HG03558 (cell line): ENCODE data around the gene TLE5.
"Not testable (repeated sequence)": the region's sequence is repeated elsewhere in the genome, so short reads cannot be mapped to it uniquely, and the experiment has no call there.

ENCODE experiments used
- ATAC-seq: cut with Tn5 transposase; IDR thresholded peaks from one replicate; pipeline ENCODE4 v1.9.1; 2021; ENCODE audit warnings: moderate number of reproducible peaks; ENCODE audit not compliant: unreplicated experiment; ENCODE audit errors: extremely low read depth

Gene TLE5

GRCh38 chr19:3029065-3029923, 33.0 kb downstream of the TLE5 start, which contains the start of gene TLE2:
Gene TLE2, minus strand, starts transcription at chr19:3029280. Its CDS starts 376 bp downstream, at chr19:3028904.
- ATAC-seq: no peak

DNA sequence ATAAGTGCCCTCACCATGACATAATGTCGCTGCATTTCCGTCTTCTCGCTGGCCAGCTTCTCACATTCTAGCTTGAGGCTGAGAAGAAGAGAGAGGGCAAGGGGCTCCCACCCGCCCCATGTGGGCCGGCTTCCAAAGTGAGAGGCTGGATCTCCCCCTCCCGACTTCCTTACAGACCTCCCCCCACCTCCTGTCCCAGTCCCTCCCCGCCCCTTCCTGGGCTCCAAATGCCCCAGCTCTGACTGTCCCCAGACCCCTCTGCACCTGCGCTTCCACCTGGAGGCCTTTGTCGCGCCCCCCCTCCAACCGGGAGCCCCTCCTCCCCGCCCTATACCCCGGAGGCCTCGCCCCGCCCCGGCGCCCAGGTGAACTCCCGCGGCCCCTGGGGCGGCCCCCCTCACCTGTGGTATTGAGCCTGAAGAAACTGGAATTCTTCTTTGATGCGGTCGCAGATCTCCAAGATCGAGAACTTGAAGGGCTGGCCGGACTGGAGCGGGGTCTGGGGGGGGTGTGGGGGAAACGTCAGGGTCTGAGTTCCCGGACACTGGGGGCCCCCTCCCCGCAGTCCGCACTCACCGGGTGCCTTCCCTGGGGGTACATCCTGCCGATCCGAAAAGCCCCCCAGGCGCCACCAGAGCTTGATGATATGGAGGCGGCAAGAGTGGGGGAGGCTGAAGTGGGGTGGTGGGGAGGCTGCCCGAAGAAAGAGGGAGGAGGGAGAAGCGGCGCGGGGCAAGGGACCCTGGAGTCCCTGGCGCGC, 33.8 kb downstream of the TLE5 start:
- ATAC-seq: no peak

DNA sequence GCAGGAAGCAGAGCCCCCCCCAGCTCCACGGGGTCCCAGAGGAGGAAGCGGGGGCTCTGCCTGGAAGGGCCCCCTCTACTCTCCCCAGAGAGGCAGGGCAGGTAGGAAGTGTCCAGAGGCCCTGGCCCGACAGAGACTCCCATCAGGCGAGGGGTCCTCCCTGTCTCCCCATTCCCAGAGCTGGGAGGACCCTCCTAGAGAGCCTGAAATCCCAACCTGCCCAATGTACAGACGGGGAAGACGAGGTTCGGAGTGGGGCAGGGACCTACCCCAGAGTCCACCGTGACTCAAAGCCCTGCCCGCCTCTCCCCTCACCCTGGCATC, 34.4 kb downstream of the TLE5 start:
- ATAC-seq: no peak

GRCh38 chr19:3027292-3027691, 35.0 kb downstream of the TLE5 start:
- no peak for ATAC-seq

DNA sequence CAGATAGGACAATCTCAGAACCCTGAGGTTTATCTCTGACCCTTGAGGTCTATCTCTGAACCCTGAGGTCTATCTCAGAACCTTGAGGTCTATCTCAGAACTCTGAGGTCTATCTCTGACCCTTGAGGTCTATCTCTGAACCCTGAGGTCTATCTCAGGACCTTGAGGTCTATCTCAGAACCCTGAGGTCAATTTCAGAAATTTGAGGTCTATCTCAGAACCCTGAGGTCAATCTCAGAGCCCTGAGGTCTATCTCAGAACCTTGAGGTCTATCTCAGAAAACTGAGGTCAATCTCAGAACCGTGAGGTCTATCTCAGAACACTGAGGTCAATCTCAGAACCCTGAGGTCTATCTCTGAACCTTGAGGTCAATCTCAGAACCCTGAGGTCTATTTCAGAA, 35.5 kb downstream of the TLE5 start:
- no peak for ATAC-seq

DNA sequence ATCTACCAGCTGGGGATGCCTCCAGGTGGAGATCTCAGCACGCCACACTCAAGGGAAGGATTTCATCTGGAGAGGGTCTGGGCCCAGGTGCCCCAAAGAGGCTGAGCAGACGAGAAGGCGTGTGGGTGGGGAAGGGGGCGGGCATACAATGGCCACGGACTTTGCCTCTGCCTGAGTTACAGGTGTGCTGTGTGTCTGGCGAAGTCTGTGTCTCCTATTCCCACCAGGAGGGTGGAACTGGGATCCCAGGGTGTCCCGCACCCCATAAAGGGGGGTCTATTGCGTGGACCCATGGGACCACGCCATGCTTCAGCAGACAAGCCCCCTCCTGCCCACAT, 36.8 kb downstream of the TLE5 start:
- ATAC-seq: no peak

DNA sequence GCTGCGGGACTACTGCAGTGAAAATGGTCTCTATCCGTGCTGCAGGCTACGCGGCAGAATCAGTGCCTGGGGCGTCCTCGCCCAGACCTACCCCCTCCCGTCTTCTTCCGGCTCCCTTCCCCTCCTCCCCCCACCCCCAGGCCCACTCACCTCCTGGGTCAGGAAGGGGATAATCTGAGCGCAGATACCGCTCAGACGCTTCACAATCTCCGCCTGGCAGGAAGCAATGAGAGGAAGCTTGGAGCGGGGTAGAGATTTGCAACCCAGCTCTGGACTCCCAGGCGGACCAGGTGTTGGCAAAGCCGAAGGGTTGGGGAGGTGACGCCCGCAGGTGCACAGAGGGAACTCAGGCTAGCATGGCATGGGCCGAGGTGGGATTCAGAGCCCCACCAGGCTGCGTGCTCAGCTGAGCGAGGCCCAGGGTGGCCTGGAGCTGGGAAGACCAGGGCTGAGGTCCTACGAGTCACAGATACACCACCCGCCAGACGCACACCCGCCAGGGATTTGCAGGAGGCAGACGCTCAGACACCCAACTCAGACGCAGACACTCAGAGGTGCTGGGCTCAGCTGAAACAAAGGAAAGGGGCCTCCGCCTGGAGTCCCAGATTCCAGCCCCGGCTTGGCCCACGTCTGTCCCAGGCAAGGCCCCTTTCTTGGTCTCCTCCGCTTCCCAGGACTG, 37.3 kb downstream of the TLE5 start:
- no peak for ATAC-seq

DNA sequence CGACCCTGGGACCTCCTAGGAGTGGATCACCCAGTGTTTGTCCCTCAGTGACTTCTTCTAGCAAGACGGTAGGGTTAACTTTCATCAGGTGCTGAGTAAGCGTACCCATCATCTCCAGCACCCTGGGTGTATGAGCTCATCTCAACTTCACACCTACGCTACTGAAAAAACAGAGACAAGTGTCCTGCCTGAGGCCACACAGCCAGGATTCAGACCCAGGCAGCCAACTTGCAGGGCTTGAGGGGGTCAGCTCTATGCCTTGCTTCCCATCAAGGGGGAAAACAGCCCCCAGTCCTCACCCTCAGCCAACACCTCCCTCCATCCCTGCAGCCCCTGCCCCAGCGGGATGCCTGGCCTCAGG, 37.8 kb downstream of the TLE5 start:
- ATAC-seq: no peak

GRCh38 chr19:3020321-3020960, 41.9 kb downstream of the TLE5 start:
- no peak for ATAC-seq

DNA sequence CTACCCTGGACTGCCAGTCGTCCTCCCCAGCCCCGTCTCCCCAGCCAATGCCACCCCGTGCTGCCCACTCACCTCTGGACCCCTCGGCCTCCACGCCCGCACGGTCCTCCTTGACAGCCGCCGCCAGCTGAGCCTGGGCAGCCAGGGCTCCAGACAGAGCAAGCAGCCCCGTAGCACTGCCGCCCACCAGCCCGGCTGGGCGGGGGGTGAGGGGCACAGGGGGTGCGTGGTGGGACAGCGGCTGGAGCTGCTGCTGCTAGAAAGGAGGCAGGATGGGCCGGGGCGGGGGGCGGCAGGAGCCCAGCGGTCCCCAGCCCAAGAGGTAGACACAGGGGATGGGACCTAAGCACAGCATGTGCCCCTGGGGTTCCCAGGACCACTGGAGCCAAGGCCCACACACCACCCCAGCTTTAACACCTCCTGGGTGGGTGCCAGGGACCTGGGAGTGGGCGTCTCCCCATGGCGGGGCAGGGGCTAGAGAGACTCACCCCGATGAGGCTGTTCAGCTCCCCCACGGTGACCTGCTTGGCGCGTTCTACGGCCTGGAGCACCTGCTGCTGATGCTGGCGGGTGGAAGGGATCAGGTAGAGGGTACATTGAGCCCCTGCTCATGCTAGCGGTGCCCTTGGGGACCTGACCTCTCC, 43.0 kb downstream of the TLE5 start:
- no peak for ATAC-seq

- no peak for ATAC-seq
These were observed 44.4 kb downstream of the TLE5 start for GRCh38 chr19:3017923-3018322.

- no peak for ATAC-seq
These were observed 46.9 kb downstream of the TLE5 start for GRCh38 chr19:3015126-3016057.

DNA sequence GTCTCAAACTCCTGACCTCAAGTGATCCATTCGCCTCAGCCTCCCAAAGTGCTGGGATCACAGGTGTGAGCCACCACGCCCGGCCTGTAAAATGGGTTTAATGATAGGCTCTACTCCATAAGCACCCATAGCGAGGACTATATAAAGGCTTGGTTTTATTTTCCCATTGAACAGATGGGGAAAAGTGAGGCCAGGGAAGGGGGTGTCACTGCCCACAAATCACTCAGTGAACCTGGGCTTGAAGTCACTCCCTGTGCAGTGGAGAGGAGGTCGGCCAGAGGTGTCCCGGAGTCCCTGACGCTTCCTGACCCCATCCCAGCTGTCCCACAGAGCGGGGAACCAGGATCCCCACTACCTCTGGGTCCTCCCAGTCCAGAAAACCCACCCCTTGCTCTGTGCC, 48.2 kb downstream of the TLE5 start:
- ATAC-seq: no peak

- no peak for ATAC-seq
These were observed 49.0 kb downstream of the TLE5 start for GRCh38 chr19:3013263-3013725.

DNA sequence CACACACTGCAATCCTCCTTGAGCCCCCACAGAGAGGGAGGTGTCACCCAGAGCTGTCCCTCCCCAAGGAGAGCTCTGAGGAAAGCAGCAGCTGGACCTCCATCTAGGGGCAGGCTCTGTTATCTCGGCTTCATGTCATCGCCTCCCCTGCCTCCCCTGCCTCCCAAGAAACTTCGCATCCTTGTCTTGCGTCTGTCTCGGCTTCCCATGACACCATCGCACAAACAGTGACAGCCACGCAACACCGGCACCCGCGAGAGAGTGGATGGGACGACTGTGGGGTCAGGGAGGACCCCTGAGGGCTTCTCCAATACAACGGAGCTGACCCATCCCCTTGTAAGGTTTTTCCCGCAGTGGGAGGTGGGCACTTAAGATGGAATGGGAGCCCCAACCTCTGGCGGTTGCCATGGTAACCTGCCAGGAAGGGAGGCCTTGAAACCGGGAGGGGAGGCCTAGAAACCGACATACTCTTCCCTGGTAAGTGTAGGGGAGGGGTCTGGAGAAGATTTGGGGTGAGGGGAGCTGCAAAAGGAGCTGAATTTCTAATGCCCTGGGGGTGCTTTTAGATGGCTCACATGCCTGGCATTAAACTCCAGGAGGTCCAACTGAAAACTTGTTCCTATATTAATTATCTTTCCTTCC, 49.6 kb downstream of the TLE5 start:
- no peak for ATAC-seq

DNA sequence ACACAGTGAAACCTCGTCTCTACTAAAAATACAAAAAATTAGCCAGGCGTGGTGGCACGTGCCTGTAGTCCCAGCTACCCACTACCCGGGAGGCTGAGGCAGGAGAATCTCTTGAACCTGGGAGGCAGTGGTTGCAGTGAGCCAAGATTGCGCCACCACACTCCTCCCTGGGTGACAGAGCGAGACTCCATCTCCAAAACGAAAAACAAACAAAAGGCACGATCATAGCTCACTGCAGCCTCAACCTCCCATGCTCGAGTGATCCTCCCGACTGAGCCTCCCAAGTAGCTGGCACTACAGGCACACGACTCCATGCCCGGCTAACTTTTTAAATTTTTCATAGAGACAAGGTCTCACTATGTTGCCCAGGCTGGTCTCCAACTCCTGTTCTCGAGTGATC, 50.2 kb downstream of the TLE5 start:
- ATAC-seq: not testable (repeated sequence)

DNA sequence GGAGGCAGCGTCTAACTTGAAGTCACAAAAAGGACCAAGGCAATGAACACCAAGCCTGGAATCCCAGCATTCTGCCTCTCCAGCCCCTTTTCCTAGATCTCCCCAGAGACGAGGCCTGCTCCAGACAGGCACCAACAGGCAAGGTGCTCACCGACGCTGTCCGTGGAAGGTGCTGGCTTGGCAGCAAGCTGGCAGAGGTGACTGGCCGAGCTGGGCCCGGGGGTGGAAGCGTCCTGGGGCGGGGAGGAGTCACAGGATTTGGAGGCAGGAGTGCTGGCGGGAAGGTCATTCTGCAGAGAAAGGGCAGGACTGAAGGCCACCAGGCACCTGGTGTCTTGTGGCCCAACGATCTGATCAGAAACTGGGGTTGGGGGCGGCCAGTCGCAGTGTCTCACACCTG, 51.4 kb downstream of the TLE5 start:
- no peak for ATAC-seq

DNA sequence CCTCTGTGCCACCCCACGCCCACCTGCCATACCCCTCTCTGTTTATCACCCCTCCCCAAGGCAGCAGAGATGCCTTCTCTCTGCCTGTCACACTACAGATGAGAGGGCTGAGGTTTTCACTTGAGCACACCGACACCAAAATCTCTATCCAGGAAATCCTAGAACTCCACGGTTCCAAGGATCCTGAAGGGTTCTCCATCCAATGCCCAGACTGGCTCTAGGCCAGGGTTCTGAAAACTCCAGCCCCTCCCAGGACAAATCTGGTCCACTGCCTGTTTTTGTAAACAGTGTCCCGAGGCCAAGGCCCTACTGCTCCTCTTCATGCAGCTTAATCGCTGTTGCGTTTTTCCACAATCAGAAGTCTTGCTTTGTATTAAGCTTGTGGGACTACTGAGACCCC, 53.3 kb downstream of the TLE5 start:
- ATAC-seq: no peak

DNA sequence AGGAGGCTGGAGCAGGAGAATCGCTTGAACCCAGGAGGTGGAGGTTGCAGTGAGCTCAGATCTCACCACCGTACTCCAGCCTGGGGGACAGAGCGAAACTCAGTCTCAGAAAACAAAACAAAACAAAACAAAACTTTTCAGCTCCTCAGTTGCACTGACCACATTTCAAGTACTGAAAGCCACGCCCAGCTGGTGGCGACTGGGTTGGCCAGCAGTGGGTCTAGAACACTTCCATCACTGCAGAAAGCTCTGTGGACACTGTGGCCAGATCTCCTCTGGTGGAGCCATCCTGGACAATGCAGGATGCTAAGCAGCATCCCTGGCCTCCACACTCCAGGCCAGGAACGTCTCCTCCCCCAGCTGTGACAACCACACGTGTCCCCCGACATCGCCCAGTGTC, 54.3 kb downstream of the TLE5 start:
- no peak for ATAC-seq
